Tibial nerve (tissue), 4 donors: ENCODE data around the gene UBE2O.

ENCODE experiments used
- CTCF ChIP-seq, 5 experiments: fragments of 200-600 bp in 3 of 5; fragments of 450-650 bp in 2 of 5; sonication (generic) in 3 of 5; IDR thresholded peaks; one replicate each; pipeline ENCODE4 v1.5.1; 2016 to 2019; ENCODE audit warnings: antibody characterized with exemption in 5 of 5, mild to moderate bottlenecking in 3 of 5, moderate library complexity in 2 of 5
- EP300 ChIP-seq, 2 donors: sonication (generic); formaldehyde crosslinking; IDR thresholded peaks; one replicate each; pipeline ENCODE4 v1.6.1; 2017; ENCODE audit warnings: antibody characterized with exemption in 2 of 2, mild to moderate bottlenecking in 1 of 2
- POLR2A ChIP-seq, 2 donors: fragments of 450-650 bp; IDR thresholded peaks; one replicate each; pipeline ENCODE4 v1.6.1; 2017; ENCODE audit warnings: antibody characterized with exemption in 2 of 2, mild to moderate bottlenecking in 2 of 2, moderate library complexity in 2 of 2

DNA sequence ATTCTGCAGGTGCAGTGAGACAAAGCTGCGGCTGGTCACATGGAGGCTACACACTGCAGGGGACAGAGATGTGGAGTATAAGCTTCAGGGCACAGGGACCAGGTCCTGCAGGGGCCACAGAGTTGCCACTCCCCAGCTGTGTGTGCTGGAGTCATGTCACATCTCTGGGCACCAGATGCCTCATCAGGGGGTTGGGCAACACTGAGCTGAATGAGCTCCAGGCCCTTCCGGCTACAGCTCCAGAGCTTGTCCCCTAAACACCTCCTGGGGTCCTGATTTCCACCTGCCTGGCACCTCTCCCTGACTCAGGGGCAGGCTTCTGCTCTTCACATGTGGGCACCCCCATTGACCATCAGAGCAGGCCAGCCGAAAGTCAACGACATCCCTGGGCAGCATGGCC lies 36.1 kb downstream of the UBE2O start:
- no peak for TF ChIP-seq CTCF (IDR thresholded peaks at IDR 0.05)
- no peak for TF ChIP-seq EP300 (IDR thresholded peaks at IDR 0.05)
- TF ChIP-seq POLR2A (IDR thresholded peaks at IDR 0.05) = no peak
